OCI-LY1 (cell line): ENCODE data around the gene OR52E4.

Experiments
- CTCF ChIP-seq: fragments of 200-600 bp; sonication (generic), shearing (Covaris generic); IDR thresholded peaks from 2 replicates; pipeline ENCODE4 v1.5.1; 2017; ENCODE audit warnings: mild to moderate bottlenecking, antibody characterized with exemption, low read length, moderate library complexity, mixed read lengths
- EZH2 ChIP-seq: fragments of 200-600 bp; sonication (generic), shearing (Covaris generic); IDR thresholded peaks from 2 replicates; pipeline ENCODE4 v1.8.0; 2017; ENCODE audit warnings: borderline replicate concordance, mixed run types, mild to moderate bottlenecking, antibody characterized with exemption, low read length, moderate library complexity, mixed read lengths

DNA sequence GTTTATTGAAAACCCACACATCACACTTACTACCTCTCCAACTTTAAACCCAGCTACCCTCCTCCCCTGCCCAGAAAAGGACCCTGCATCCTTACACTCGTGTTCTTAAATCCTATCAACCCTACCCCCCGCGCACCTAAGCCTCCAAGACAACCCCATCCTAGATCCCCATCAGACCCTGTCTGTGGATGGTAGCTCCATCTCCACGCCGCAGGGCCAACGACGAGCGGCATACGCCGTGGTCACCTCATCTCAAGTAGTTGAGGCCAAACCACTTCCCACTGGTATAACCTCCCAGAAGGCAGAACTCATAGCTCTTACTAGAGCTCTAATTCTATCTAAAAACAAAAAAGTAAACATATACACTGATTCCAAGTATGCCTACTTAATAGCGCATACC, 52.2 kb downstream of the OR52E4 start:
- no peak for TF ChIP-seq CTCF
- no peak for TF ChIP-seq EZH2
